Liver (tissue), 3 donors: Measurements from ENCODE around the gene CAMKMT.

ENCODE experiments used
- GABPA ChIP-seq, 2 donors: IDR thresholded peaks in 1 of 2; conservative IDR thresholded peaks in 1 of 2; 2 replicates each; pipeline ENCODE4 v1.6.1; 2016; ENCODE audit warnings: antibody characterized with exemption in 2 of 2, mild to moderate bottlenecking in 1 of 2, moderate library complexity in 1 of 2
- HNF4G ChIP-seq: IDR thresholded peaks from 2 replicates; pipeline ENCODE4 v1.6.1; 2016; ENCODE audit warnings: antibody characterized with exemption
- RAD21 ChIP-seq, 2 donors: IDR thresholded peaks; 2 replicates each; pipeline ENCODE4 v1.6.1; 2016; ENCODE audit warnings: antibody characterized with exemption in 2 of 2, mild to moderate bottlenecking in 2 of 2
- REST ChIP-seq: IDR thresholded peaks from 2 replicates; pipeline ENCODE4 v1.6.1; 2016; ENCODE audit warnings: antibody characterized with exemption, mild to moderate bottlenecking
- SP1 ChIP-seq: IDR thresholded peaks from 2 replicates; pipeline ENCODE4 v1.6.1; 2018; ENCODE audit warnings: antibody characterized with exemption, mild to moderate bottlenecking
- TF ChIP-seq, protein P1 (sequence below): fragments of 150-350 bp; IDR thresholded peaks from 2 replicates; pipeline ENCODE4 v1.5.1; 2017; ENCODE audit warnings: improper control_type of control experiment, low read depth, low read length; ENCODE audit not compliant: missing input control
- donor health status: healthy.
- donor health status: healthy.

GRCh38 chr2:44769349-44770011, 407.7 kb downstream of the CAMKMT start:
- TF ChIP-seq, protein P1, sequence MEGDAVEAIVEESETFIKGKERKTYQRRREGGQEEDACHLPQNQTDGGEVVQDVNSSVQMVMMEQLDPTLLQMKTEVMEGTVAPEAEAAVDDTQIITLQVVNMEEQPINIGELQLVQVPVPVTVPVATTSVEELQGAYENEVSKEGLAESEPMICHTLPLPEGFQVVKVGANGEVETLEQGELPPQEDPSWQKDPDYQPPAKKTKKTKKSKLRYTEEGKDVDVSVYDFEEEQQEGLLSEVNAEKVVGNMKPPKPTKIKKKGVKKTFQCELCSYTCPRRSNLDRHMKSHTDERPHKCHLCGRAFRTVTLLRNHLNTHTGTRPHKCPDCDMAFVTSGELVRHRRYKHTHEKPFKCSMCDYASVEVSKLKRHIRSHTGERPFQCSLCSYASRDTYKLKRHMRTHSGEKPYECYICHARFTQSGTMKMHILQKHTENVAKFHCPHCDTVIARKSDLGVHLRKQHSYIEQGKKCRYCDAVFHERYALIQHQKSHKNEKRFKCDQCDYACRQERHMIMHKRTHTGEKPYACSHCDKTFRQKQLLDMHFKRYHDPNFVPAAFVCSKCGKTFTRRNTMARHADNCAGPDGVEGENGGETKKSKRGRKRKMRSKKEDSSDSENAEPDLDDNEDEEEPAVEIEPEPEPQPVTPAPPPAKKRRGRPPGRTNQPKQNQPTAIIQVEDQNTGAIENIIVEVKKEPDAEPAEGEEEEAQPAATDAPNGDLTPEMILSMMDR, result no peak
- TF ChIP-seq GABPA (IDR thresholded peaks at IDR 0.05 in 1 of 2, conservative IDR thresholded peaks at IDR 0.05 in 1 of 2), result no peak
- TF ChIP-seq REST, result no peak
- TF ChIP-seq RAD21 (IDR thresholded peaks at IDR 0.05), result no peak
- no peak for TF ChIP-seq HNF4G
- no peak for TF ChIP-seq SP1
